COLO668 (cell line): ENCODE measurements around the gene MYH7B.

Experiments used
- DNase-seq: peaks from one replicate; lab custom pipeline; 2025; ENCODE audit not compliant: unreplicated experiment; lab: John Stamatoyannopoulos, UW

The MYH7B gene

GRCh38 chr20:34990231-34990630, 34.6 kb downstream of the MYH7B start:
- no peak for DNase-seq

DNA sequence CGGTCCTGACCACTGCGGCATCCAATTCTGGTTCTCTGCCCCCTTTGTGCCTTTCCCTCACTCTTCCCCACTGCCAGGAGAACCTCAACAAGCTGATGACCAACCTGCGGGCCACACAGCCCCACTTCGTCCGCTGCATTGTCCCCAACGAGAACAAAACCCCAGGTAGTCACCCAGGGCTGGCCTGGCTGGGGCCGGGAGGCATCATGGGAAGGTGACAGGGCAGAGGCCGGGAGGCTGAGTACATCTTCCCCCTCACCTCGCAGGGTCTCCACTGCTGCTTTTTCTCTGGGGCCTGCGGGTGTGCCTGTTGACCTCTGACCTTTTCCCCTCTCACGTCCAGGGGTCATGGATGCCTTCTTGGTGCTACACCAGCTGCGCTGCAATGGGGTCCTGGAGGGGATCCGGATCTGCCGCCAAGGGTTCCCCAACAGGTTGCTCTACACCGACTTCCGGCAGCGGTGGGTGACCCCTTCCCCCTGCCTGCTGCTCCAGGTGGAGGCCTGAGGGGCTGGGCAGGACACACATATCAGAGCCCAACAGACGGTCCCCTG, 35.1 kb downstream of the MYH7B start:
- DNase-seq: no peak

DNA sequence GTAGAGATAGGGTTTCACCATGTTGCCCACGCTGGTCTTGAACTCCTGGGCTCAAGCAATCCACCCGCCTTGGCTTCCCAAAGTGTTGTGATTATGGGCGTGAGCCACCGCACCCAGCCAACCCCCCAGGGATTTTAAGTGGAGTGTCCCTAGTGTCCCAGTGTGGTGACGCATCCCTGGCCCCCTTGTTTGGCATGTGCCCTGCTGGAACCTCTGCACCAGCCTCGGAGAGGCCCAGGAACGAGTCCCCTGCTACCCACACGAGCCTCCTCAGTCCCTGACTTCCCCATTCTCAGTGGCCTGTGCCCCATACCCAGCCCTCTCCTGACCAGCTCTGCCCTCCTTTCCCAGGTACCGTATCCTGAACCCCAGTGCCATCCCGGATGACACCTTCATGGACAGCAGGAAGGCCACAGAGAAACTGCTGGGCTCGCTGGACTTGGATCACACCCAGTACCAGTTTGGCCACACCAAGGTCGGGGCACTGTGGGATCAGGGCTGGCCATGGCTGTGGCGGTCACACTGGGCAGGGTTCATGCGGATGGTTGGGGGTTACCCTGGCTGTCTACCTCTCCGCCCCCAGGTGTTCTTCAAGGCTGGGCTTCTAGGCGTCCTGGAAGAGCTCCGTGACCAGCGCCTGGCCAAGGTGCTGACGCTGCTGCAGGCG, 37.2 kb downstream of the MYH7B start:
- DNase-seq: no peak

- no peak for DNase-seq
Measured at GRCh38 chr20:34993941-34994508, 38.4 kb downstream of the MYH7B start.

- no peak for DNase-seq
Measured at GRCh38 chr20:34994509-34995131, 39.0 kb downstream of the MYH7B start.

DNA sequence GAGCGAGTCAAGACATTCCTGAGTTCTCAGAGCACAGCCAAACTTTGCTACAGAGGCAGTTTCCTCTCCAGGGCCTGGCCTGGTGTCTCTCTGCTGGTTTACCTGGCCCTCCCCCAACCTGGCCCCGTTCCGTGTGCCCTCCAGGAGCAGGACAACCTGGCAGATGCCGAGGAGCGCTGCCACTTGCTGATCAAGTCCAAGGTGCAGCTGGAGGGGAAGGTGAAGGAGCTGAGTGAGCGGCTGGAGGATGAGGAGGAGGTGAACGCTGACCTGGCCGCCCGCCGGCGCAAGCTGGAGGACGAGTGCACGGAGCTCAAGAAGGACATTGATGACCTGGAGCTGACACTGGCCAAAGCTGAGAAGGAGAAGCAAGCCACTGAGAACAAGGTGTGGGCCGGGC, 39.5 kb downstream of the MYH7B start:
- no peak for DNase-seq

DNA sequence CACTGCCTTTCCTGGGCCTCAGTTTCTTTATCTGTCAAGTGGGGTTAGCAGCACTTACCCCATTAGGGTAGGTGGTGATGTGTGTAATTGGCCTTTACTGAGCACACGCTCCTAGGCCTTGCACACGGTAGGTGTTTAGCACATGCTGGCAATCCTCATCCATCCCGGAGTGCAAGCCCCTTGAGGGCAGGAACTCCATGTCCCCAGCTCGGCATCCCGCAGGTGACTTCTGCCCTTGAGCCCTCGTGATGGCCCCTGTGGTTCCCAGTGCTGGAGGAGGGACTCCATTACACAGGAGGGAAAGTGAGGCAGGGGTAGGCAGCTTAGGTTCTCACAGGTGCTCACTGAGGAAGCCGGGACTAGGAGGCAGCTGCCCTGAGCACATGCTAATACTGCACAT, 40.0 kb downstream of the MYH7B start:
- DNase-seq: no peak

DNA sequence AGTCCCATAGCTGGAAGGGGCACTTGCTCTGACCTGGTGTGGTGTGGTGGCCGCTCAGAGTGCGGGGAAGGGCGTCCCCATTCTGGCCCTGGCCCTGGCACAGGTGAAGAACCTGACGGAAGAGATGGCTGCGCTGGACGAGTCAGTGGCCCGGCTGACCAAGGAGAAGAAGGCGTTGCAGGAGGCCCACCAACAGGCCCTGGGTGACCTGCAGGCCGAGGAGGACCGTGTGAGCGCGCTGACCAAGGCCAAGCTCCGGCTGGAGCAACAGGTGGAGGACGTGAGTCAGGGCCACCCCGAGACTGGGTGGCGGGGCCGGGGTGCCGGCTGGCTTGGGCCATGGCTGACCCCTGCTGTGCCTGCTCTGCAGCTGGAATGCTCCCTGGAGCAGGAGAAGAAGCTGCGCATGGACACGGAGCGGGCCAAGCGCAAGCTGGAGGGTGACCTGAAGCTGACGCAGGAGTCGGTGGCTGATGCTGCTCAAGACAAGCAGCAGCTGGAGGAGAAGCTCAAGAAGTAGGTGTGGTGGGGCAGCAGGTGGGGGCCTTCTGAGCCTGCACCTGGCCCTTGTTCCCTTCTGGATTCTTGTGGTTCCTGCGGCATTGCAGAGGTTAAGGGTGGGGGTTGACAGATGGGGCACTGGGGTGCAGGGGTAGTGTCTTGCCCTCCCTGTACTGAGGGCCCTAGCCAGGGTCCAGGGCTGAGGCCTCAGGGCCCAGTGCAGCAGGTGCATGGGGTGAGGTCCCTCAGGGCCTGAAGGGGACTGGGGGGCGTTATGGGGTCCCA, 40.8 kb downstream of the MYH7B start:
- DNase-seq: no peak

DNA sequence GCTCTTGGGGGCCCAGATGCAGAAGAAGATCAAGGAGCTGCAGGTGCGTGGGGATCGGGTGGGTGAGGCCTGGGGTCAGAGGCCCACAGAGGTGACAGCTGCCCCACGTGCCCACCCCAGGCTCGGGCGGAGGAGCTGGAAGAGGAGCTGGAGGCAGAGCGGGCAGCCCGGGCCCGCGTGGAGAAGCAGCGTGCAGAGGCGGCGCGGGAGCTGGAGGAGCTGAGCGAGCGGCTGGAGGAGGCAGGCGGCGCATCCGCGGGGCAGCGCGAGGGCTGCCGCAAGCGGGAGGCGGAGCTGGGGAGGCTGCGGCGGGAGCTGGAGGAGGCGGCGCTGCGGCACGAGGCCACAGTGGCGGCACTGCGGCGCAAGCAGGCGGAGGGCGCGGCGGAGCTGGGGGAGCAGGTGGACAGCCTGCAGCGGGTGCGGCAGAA, 41.5 kb downstream of the MYH7B start:
- DNase-seq: no peak

DNA sequence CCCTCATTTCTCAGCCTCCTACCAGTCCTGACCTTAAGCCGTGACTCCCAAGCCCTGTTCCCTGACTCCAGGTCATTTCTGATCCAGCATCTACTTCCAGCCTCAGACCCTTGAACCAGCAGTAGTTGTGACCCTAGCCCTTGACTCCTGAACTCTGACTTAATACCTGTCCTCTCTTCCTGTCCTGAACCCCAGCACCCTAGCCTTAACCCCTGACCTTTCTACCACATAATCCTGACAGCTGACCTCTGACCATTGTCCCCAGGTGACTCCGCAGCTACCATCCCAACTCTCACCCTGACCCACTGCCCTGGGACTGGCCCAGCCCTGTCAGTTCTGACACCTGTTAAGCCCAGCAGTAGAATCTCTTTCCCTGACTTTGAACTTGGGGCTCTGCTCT, 42.1 kb downstream of the MYH7B start:
- DNase-seq: no peak

DNA sequence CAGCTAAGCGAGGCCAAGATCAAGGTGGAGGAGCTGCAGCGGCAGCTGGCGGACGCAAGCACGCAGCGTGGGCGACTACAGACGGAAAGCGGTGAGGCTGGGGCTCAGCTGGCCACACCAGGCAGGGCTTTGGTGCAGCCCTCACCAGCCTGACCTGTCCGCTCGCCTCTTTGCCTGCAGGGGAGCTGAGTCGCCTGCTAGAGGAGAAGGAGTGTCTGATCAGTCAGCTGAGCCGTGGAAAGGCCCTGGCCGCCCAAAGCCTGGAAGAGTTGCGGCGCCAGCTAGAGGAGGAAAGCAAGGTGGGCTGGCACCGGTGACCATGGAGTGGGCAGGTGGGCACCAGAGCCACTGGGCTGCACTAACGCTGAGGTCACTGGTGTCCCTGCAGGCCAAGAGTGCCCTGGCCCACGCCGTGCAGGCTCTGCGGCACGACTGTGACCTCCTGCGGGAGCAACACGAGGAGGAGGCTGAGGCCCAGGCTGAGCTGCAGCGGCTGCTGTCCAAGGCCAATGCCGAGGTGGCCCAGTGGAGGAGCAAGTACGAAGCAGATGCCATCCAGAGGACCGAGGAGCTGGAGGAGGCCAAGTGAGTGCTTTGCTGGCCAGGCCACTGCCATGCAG, 42.8 kb downstream of the MYH7B start:
- no peak for DNase-seq

DNA sequence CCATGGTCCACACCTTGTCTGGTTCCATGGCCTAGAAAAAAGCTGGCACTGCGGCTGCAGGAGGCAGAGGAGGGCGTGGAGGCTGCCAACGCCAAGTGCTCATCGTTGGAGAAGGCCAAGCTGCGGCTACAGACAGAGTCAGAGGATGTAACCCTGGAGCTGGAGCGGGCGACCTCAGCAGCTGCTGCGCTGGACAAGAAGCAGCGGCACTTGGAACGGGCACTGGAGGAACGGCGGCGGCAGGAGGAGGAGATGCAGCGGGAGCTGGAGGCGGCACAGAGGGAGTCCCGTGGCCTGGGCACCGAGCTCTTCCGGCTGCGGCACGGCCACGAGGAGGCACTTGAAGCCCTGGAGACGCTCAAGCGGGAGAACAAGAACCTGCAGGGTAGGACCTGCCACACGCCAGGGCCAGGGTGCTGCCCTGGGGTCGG, 43.4 kb downstream of the MYH7B start:
- DNase-seq: no peak

DNA sequence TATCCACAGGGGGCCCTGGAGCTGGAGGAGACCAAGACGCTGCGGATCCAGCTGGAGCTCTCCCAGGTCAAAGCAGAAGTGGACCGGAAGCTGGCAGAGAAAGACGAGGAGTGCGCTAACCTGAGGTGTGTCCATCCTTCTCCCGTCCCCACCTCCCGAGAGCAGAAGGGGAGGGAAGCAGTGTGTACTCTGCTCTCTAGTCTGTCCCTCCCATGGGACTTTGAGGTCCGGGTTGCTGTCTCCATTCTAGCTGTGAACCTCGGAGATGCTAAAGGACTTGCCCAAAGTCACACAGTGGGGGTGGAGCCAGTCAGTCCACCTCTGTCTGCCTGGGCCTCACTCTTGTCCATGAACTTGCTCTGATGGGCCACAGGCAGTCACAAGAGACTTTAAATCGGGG, 44.1 kb downstream of the MYH7B start:
- no peak for DNase-seq

DNA sequence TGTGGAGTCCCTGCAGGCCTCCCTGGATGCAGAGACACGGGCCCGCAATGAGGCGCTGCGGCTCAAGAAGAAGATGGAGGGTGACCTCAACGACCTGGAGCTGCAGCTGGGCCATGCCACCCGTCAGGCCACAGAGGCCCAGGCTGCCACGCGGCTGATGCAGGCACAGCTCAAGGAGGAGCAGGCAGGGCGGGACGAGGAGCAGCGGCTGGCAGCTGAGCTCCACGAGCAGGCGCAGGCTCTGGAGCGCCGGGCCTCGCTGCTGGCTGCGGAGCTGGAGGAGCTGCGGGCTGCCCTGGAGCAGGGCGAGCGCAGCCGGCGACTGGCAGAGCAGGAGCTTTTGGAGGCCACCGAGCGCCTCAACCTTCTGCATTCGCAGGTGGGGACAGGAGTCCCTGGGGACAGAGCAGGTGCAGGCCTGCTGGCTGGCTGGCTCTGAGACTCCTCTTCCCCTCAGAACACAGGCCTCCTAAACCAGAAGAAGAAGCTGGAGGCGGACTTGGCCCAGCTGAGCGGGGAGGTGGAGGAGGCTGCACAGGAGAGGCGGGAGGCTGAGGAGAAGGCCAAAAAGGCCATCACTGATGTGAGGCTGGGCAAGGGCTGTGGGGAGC, 44.7 kb downstream of the MYH7B start:
- DNase-seq: no peak

DNA sequence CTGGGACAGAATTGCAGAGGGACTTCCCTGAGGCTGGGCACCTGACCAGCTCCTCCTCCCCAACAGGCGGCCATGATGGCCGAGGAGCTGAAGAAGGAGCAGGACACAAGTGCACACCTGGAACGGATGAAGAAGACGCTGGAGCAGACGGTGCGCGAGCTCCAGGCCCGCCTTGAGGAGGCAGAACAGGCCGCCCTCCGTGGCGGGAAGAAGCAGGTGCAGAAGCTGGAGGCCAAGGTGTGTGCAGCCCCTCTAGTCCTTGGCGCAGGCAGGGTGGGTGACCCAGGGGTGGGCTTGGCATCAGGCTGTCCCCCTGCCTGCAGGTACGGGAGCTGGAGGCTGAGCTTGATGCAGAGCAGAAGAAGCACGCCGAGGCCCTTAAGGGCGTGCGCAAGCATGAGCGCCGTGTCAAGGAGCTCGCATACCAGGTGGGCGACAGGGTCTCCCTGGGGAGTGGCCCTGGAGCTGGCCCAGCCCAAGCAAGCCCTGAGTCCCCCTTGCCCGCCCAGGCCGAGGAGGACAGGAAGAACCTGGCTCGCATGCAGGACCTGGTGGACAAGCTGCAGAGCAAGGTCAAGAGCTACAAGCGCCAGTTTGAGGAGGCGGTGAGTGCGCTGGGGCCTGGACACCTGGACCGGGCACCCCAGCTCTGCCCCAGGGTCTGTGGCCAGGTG, 45.4 kb downstream of the MYH7B start:
- no peak for DNase-seq

DNA sequence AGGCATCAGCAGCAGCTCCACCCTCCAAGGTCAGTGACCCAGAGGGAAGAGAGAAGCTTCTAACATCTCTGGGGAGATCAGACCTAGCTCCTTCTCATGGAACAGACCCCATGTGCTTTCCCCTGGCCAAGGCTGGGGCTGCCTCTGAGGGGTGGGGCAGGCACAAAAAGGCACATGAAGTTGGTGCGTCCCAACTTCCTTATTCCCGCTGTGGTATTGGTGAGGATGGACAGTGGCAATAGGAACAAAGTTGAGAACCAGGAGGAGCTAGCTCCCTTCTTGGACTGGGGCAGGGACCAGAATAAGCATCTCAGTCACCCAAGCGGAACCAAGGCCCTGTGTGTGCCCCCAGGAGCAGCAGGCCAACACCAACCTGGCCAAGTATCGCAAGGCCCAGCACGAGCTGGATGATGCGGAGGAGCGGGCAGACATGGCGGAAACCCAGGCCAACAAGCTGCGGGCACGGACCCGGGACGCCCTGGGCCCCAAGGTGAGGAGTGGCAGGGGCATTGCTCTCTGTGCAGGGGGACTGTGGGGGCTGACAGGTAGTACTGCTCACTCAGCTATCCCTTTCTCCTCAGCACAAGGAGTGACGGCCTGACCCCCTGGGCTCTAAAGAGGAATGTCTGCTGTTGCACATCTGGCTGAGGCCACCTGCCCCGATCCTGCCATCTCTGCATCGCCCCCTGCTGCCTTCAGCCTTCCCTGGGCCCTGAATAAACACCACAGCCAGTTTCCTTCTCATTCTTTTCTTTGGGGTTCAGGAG, 46.1 kb downstream of the MYH7B start:
- DNase-seq: peak; percentile 18

DNA sequence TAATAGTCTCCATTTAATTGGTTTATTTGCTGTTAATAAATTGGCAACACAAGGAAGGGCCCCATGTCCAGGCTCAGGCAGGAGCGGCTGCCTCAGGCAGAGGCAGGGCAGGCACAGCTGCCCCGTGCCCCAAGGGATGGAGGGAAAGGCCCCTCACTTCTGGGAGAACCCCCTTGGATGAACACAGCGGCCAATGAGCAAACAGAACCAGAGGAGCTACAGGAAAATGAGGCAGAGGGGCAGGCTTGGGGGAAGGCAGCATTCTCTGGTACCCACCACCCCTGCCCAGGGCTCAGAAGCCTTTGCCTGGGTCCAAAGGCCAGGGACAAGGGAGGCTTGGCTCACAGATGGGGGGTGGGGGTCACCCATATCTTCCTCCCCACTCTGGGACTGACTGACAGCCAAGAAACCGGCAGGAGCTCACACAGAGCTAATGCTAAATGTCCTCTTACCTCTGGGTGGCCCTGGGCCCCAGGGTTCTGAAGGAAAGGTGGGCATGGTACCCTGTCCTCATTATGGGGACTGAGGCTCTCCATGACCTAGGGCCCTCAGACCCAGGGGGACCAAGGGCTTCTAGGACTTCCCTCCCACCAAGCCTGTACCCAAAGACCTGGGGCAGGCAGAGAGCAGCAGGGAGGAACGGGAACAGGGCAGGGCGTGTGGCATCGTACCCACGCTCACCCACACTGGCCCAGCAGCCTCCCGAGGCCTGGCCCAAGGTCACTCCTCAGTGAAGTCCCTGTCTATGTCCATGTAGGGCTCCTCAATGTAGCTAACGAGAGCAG, 47.0 kb downstream of the MYH7B start:
- no peak for DNase-seq

- DNase-seq: no peak
Measured at GRCh38 chr20:35003211-35004031, 47.8 kb downstream of the MYH7B start.
